ENCODE results near the gene FES.
A peak's percentile ranks its signal among the peaks of the same experiment; 100 is the strongest.

FES gene

DNA sequence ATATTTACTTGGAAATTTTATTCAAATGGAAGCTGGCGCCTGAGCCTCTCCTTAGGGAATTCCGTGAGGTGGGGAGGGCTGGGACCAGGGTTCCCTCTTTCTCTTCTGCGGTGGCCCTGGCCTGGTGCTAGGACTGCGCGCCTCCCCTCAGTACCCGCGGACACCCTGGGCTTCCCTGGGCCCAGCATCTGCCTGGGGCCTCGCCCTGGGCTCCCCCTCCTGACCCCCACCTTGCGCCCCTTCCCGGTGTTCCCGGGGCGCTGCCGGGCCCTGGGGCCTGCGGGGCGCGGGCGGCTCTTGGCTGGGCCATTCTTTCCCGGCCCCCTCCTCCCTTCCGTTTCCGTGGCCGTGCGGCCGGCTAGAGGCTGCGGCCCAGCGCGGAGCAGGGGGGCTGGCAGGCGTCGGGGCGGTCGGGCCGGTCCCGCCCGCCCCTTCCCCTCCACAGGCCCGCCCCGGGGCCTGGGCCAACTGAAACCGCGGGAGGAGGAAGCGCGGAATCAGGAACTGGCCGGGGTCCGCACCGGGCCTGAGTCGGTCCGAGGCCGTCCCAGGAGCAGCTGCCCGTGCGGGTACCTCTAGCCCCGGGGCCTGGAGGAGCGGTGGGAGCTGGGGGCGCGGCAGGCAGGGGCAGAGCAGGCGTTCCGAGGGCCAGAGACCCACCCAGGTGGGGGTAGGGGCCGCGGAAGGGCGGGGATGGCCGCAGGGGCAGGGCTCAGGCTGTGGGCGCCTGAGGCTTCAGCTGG, at the start of gene FES:
Gene FES (plus strand): TSS at position 529 of the 743 bp plus-strand sequence. CDS start 542 bp downstream, outside the sequence.
- DNase-seq = peak; percentile 58
- Mint-ChIP-seq H3K4me3 (peak within 1 kb of the TSS; percentile 58), H3K4me1 (peaks cover 35% of the 10 kb centered on the region), H3K36me3 (ENCODE audit: low read depth) (peaks cover 6% of the 10 kb centered on the region), H3K27ac (no peak within 1 kb of the TSS), H3K27me3 (ENCODE audit: low read depth, poor library complexity) (no peaks in the 10 kb centered on the region), H3K9me3 (no peaks in the 10 kb centered on the region)
- TF ChIP-seq, protein P1, sequence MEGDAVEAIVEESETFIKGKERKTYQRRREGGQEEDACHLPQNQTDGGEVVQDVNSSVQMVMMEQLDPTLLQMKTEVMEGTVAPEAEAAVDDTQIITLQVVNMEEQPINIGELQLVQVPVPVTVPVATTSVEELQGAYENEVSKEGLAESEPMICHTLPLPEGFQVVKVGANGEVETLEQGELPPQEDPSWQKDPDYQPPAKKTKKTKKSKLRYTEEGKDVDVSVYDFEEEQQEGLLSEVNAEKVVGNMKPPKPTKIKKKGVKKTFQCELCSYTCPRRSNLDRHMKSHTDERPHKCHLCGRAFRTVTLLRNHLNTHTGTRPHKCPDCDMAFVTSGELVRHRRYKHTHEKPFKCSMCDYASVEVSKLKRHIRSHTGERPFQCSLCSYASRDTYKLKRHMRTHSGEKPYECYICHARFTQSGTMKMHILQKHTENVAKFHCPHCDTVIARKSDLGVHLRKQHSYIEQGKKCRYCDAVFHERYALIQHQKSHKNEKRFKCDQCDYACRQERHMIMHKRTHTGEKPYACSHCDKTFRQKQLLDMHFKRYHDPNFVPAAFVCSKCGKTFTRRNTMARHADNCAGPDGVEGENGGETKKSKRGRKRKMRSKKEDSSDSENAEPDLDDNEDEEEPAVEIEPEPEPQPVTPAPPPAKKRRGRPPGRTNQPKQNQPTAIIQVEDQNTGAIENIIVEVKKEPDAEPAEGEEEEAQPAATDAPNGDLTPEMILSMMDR (IDR thresholded peaks at IDR 0.05) = no peak

DNA sequence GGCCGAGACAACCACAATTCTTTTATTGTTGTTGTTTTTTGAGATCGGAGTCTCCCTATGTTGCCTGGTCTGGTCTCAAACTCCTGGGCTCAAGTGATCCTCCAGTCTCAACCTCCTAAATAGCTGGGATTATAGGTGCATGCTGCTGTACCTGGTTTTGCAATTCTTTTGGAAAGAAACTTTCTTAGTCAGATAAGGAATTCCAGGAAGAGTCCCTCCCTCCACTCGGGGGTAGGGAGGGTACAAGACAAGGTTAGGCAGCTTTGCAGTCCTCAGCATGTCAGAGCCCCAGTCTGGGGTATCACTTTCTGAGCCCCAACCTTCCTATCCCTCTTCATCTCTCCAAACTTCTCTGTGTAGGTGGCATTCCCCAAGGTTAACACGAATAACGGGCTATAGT, 49.7 kb upstream of the FES start:
- no peaks in the 10 kb centered on the region for H3K9me3 Mint-ChIP-seq
- H3K27ac Mint-ChIP-seq = no peak overlapping the region
- peaks cover 5% of the 10 kb centered on the region for H3K27me3 Mint-ChIP-seq (ENCODE audit: low read depth, poor library complexity)
- H3K4me1 Mint-ChIP-seq = peaks cover 29% of the 10 kb centered on the region
- TF ChIP-seq, protein P1 (IDR thresholded peaks at IDR 0.05) = no peak
- no peaks in the 10 kb centered on the region for H3K36me3 Mint-ChIP-seq (ENCODE audit: low read depth)
- DNase-seq = no peak
- H3K4me3 Mint-ChIP-seq = no peak overlapping the region

DNA sequence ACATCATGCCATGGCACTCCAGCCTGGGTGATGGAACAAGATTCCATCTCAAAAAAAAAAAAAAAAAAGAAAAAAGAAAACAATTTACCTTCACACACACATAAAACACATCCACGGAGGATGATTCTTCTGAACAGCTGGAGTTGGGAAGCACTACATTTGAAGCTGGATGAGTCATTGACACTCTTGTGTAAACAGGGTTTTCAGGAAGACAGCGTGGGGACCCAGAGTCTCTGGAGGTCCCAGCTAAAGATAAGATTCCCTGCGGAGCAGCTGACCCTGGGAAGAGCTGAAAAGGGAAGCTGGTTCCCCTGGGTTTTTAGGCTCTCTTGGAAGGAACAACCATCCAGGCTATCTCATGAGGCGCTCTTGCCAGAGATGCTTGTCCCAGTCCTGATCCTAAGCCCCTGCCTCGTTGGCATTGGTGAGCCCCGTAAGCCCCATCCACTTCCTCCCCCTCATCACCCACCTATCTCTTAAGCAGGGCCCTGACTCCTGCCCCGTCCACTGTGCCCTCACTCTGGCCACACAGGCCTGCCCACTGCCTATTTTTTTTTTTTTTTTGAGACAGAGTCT, 47.9 kb upstream of the FES start:
- TF ChIP-seq, protein P1 (IDR thresholded peaks at IDR 0.05) = no peak

DNA sequence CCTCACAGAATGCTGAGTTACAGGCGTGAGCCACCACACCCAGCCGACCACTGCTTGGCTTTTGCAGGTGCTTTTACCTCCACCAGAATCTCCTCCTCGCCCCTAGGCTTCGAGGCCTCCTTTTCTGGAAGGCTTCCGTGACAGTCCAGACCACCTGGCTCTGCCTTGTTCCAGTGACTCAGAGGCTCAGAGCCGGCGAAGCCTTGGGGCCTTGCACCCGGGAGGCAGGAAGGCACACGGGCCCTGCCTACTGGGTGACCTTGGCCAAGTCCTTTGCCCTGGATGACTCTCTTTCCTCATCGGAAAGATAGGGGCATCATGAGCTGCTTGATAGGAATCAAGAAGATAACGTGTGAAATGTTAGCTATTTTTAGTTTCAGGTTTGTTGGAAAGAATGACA, 47.2 kb upstream of the FES start:
- no peaks in the 10 kb centered on the region for H3K36me3 Mint-ChIP-seq (ENCODE audit: low read depth)
- TF ChIP-seq, protein P1 (IDR thresholded peaks at IDR 0.05) = no peak
- H3K27ac Mint-ChIP-seq = no peak overlapping the region
- H3K4me1 Mint-ChIP-seq = peaks cover 21% of the 10 kb centered on the region
- no peaks in the 10 kb centered on the region for H3K9me3 Mint-ChIP-seq
- no peak overlapping the region for H3K4me3 Mint-ChIP-seq
- DNase-seq = no peak
- H3K27me3 Mint-ChIP-seq (ENCODE audit: low read depth, poor library complexity) = peaks cover 3% of the 10 kb centered on the region

More for the DNA sequence above, 47.9 kb upstream of the FES start:
- no peak overlapping the region for H3K4me3 Mint-ChIP-seq
- no peak for DNase-seq
- H3K27ac Mint-ChIP-seq = no peak overlapping the region
- no peaks in the 10 kb centered on the region for H3K36me3 Mint-ChIP-seq (ENCODE audit: low read depth)
- no peaks in the 10 kb centered on the region for H3K9me3 Mint-ChIP-seq
- H3K4me1 Mint-ChIP-seq = peaks cover 21% of the 10 kb centered on the region
- H3K27me3 Mint-ChIP-seq (ENCODE audit: low read depth, poor library complexity) = peaks cover 3% of the 10 kb centered on the region

DNA sequence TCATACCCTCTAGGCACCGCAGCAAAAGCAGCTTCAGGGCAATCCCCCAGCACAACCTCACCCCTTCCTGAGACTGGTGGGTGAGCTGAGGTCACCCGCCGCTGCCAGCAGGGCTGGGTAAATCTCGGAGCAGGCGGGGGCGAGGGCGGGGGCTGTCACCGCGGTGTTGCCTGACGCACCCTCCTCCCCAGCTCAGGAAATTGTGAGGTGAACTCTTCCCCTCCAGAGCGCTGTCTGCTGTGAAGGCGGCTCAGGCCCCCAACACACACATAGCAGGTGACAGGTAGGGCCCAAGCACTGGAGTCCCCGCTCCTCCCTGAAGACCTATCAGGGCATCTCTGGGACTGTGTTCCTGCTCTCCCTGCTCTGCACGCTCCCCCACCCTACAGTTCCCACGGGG, 46.2 kb upstream of the FES start:
- Mint-ChIP-seq H3K36me3 (ENCODE audit: low read depth) (no peaks in the 10 kb centered on the region), H3K27ac (no peak overlapping the region), H3K4me1 (peaks cover 21% of the 10 kb centered on the region), H3K9me3 (no peaks in the 10 kb centered on the region), H3K27me3 (ENCODE audit: low read depth, poor library complexity) (peaks cover 3% of the 10 kb centered on the region), H3K4me3 (no peak overlapping the region)
- no peak for DNase-seq
- TF ChIP-seq, protein P1 (IDR thresholded peaks at IDR 0.05) = no peak

DNA sequence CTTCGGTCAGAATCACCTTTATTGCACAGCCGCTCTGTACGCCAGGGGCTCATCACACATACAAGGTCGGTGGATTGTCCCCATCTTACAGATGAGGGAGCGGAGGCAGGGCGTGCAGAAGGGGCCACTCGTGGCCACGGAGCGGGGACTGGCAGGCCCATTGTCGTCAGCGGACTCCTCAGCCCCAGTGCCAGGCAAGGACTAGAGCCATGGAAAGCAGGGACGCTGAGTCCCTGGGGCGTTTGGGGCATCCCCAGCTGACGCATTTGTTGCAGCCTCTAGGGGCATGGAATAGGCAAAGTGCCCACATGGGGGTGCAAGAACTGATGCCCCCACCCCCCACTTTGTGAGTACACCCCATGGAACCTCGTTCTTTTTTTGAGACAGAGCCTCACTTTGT, 45.8 kb upstream of the FES start:
- no peaks in the 10 kb centered on the region for H3K36me3 Mint-ChIP-seq (ENCODE audit: low read depth)
- no peak for DNase-seq
- no peak overlapping the region for H3K4me3 Mint-ChIP-seq
- H3K4me1 Mint-ChIP-seq = peaks cover 21% of the 10 kb centered on the region
- no peak overlapping the region for H3K27ac Mint-ChIP-seq
- TF ChIP-seq, protein P1 (IDR thresholded peaks at IDR 0.05) = no peak
- peaks cover 3% of the 10 kb centered on the region for H3K27me3 Mint-ChIP-seq (ENCODE audit: low read depth, poor library complexity)
- H3K9me3 Mint-ChIP-seq = no peaks in the 10 kb centered on the region
